Prostate gland (tissue), 2 donors: ENCODE results near the gene CDK14.

Experiments
- POLR2A ChIP-seq: fragments of 450-650 bp; IDR thresholded peaks from one replicate; pipeline ENCODE4 v1.6.1; 2016; ENCODE audit warnings: antibody characterized with exemption, mild to moderate bottlenecking
- POLR2AphosphoS5 ChIP-seq: sonication (generic); formaldehyde crosslinking; IDR thresholded peaks from one replicate; pipeline ENCODE4 v1.6.1; 2017; ENCODE audit warnings: antibody characterized with exemption
- TF ChIP-seq, protein P1 (sequence below), 4 experiments: fragments of 200-600 bp in 2 of 4; fragments of 450-650 bp in 2 of 4; sonication (generic) in 2 of 4; IDR thresholded peaks; 1 replicate in 3 of 4; 2 replicates in 1 of 4; pipeline ENCODE4 v1.5.1; 2016 to 2019; ENCODE audit warnings: antibody characterized with exemption in 4 of 4, mild to moderate bottlenecking in 2 of 4, moderate library complexity in 2 of 4

GRCh38 chr7:90972906-90973550 lies 376.9 kb downstream of the CDK14 start:
- TF ChIP-seq POLR2A: no peak
- TF ChIP-seq, protein P1, sequence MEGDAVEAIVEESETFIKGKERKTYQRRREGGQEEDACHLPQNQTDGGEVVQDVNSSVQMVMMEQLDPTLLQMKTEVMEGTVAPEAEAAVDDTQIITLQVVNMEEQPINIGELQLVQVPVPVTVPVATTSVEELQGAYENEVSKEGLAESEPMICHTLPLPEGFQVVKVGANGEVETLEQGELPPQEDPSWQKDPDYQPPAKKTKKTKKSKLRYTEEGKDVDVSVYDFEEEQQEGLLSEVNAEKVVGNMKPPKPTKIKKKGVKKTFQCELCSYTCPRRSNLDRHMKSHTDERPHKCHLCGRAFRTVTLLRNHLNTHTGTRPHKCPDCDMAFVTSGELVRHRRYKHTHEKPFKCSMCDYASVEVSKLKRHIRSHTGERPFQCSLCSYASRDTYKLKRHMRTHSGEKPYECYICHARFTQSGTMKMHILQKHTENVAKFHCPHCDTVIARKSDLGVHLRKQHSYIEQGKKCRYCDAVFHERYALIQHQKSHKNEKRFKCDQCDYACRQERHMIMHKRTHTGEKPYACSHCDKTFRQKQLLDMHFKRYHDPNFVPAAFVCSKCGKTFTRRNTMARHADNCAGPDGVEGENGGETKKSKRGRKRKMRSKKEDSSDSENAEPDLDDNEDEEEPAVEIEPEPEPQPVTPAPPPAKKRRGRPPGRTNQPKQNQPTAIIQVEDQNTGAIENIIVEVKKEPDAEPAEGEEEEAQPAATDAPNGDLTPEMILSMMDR (IDR thresholded peaks at IDR 0.05): no peak
- no peak for TF ChIP-seq POLR2AphosphoS5
